Coronary artery (tissue), 2 donors: ENCODE measurements around the gene PIGT.

ENCODE experiments used
- DNase-seq: peaks from one replicate; pipeline ENCODE4 v3.0.0-alpha.2; 2017; ENCODE audit warnings: low spot score
- H3K27ac ChIP-seq, 2 donors: fragments of 200-600 bp; sonication (generic); one replicate each; pipeline ENCODE4 v1.5.1; 2016 to 2019
- H3K4me3 ChIP-seq: fragments of 200-600 bp; sonication (generic); 2 replicates; pipeline ENCODE4 v1.5.1; 2016; ENCODE audit warnings: mild to moderate bottlenecking, moderate library complexity
- TF ChIP-seq, protein P1 (sequence below): fragments of 200-600 bp; sonication (generic); IDR thresholded peaks from one replicate; pipeline ENCODE4 v1.5.1; 2019; ENCODE audit warnings: antibody characterized with exemption

The PIGT gene

DNA sequence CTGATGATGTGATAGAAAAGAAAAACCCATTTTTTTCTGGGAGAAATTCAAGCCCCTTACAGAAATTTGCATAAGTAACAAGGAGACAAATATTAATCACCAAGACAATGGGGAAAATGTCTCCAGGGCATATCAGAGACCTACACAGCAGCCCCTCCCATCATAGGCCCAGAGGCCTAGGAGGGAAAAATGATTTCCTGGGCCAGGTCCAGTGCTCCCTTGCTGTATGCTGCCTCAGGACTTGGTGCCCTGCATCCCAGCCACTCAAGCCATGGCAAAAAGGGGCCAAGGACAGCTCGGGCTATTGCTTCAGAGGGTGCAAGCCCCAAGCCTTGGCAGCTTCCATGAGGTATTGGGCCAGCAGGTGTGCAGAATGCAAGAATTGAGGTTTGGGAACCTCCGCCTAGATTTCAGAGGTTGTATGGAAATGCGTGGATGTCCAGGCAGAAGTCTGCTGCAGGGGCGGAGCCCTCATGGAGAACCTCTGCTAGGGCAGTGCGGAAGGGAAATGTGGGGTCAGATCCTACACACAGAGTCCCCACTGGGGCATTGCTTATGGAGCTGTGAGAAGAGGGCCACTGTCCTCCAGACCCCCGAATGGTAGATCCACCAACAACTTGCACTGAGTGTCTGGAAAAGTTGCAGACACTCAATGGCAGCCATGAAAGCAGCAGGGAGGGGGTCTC, 15.5 kb upstream of the PIGT start:
- H3K27ac ChIP-seq, result no peak overlapping the region
- DNase-seq, result no peak
- TF ChIP-seq, protein P1, sequence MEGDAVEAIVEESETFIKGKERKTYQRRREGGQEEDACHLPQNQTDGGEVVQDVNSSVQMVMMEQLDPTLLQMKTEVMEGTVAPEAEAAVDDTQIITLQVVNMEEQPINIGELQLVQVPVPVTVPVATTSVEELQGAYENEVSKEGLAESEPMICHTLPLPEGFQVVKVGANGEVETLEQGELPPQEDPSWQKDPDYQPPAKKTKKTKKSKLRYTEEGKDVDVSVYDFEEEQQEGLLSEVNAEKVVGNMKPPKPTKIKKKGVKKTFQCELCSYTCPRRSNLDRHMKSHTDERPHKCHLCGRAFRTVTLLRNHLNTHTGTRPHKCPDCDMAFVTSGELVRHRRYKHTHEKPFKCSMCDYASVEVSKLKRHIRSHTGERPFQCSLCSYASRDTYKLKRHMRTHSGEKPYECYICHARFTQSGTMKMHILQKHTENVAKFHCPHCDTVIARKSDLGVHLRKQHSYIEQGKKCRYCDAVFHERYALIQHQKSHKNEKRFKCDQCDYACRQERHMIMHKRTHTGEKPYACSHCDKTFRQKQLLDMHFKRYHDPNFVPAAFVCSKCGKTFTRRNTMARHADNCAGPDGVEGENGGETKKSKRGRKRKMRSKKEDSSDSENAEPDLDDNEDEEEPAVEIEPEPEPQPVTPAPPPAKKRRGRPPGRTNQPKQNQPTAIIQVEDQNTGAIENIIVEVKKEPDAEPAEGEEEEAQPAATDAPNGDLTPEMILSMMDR, result no peak
- no peak overlapping the region for H3K4me3 ChIP-seq

DNA sequence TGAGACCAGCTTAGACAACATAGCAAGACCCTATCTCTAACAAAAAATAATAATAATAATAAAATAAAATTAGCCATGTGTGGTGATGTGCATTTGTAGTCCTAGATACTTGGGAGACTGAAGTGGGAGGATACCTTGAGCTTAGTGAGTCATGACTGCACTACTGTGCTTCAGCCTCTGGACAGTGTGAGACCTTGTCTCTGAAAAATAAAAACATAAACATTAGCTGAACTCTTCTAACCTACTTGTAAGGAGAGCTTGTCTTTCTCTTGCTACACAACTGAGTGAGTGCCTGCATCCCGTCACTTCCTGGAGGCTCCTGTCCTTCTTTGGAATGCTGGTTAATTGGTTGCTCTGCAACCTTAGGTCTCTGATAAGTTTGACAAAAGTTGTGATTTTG, 13.0 kb upstream of the PIGT start:
- DNase-seq, result no peak
- TF ChIP-seq, protein P1, result no peak
- Histone ChIP-seq H3K27ac (no peak overlapping the region), H3K4me3 (no peak overlapping the region)

DNA sequence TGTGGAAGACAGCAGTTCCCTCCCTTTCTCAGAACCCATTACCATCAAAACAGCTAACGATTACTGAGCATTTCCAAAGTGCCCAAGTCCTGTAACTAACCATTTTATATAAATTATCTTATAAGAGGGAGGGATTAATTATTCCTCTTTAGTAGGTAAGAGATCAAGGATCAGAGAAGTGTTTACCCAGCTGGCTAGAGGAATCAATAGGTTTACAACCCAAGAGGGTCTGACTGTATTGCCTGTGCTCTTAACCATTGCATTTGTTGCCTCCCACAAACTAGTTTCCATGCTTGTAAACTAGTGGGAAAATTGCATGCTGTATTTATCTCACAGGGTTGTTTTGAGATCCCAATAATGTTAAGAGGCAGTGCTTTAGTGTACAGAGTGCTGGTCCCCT, 11.5 kb upstream of the PIGT start:
- DNase-seq, result no peak
- TF ChIP-seq, protein P1, result no peak
- peak overlapping the region; percentile 61 to 97 for H3K27ac ChIP-seq
- no peak overlapping the region for H3K4me3 ChIP-seq

DNA sequence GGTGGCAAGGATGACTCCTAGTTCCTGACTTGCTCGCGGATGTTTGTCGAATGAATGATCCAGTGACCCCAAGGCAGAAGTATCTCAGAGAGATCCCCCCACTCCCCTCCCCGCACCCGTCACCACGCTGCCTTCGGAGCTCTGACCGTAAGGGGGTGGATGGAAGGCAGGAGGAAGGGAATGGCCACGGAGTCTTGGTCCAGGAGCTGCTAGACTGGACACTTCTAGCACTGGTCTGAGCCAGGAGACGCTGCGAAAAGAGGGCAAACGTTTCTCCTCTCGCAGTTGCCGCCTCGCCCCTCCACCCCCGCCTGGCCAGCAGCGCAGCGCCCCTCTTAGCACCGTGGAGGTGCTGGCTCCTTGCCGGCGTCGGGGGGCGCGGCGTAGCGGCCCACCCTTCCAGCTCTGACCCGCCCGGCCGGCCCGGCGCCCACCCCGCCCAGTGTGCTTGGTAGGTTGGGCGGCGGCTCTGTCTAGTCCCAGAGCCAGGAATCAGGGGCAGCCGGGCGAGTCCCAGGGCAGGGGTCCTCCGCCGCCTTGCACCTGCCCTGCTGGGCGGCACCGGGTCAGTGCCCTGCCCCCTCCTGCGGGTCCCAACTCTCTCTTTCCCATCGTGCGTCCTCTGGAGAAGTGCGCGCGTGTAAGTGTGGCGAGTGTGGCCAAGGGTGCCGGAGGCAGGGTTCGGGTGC, 10.2 kb upstream of the PIGT start:
- Histone ChIP-seq H3K4me3 (peak overlapping the region; percentile 93), H3K27ac (peak overlapping the region; percentile 97 to 98)
- DNase-seq, result peak; percentile 84
- TF ChIP-seq, protein P1, result no peak

DNA sequence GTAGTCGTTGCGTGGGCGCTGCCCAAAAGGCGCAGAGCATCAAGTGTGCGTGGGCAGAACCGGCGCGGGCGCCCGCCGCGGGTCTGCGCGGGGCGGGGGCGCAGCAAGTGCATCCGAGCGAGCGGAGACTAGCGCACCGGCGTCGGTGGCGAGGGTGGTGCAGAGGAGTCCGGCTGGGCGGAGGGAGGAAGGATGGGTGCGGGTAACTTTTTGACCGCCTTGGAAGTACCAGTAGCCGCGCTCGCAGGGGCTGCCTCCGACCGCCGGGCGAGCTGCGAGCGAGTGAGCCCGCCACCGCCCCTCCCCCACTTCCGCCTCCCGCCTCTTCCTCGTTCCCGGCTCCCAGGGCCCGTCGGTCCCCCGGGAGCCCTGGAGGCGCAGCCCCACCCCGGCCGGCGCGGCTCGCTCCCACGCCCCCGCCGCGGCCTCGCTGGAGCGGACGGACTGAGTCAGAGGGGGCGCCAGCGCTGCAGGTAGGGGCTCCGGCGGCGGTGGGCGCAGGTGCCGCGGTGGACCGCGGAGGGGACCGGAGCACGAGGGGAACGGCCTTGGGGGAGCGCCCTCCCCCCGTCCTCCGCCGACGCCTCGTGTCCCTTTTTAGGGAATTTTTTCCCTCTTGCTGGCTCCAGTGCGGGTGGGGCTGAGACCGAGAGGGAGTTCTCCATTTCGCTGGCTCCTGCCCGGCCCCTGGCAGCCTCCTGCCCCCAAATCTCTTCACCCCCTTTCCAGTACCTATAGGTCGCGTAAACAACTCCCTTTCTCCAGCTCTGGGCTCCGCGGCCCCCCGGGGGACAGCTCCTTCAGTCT, 9.5 kb upstream of the PIGT start:
- H3K27ac ChIP-seq, result peak overlapping the region; percentile 97 to 98
- peak; percentile 90 for DNase-seq
- peak overlapping the region; percentile 93 for H3K4me3 ChIP-seq
- TF ChIP-seq, protein P1, result no peak

DNA sequence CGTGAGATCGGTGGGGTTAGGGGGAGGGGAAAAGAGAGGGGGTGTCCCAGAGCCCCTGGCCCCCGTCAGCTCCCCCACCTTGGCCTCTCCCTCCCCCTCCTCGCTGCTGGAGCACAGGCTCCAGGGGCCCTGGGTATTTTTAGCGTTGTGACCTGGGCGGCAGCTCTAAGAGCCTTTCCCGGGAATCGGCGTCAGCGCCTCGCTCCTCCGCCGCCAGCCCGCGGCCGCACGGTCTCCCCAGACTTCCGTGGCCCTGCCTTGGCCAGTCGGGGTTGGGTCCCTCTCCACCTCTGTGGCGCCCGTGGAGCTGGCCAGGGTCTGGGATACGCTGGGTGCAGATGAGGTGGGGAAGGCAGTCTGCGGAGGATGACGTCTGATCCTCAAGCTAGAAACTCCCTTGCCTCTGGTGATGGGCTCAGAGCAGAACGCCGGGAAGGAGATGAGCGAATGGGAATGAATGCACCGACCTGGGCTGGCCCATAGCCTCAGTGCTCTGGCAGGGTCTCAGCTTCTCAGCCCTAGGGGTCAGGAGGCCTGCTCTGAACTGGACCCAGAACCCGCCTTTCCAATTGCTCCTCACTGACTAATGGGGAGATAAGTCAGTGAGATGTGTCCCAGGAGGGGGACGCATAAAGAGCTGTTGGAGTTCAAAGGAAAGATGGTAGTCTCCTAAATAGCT, 8.7 kb upstream of the PIGT start:
- Histone ChIP-seq H3K27ac (peak overlapping the region; percentile 97 to 98), H3K4me3 (peak overlapping the region; percentile 93)
- TF ChIP-seq, protein P1, result no peak
- DNase-seq, result peak; percentile 90
